GM23338 (cell line): ENCODE measurements around the gene WBP2. TPM values are rescaled to one million over a fixed set of nuclear protein-coding genes. Genes with fewer than 3 reads are reported as not detected.

Experiments used
- ATAC-seq: fragments of 200-7000 bp; cut with Tn5 transposase; 3 replicates; pipeline ENCODE4 v1.9.1; 2020
- DNase-seq: peaks from one replicate; pipeline ENCODE4 v3.0.0-alpha.2; 2015; ENCODE audit warnings: low spot score
- H2AFZ ChIP-seq: fragments of 200-600 bp; sonication (generic); 2 replicates; pipeline ENCODE4 v1.8.0; 2016; ENCODE audit warnings: antibody characterized with exemption, mild to moderate bottlenecking, moderate library complexity
- H3F3A ChIP-seq: fragments of 200-600 bp; sonication (generic); replicated peaks from 2 replicates; pipeline ENCODE4 v1.8.0; 2017; ENCODE audit warnings: antibody characterized with exemption, mixed run types, low read depth
- H3K27ac ChIP-seq: fragments of 200-600 bp; sonication (generic); 2 replicates; pipeline ENCODE4 v1.6.1; 2016; ENCODE audit warnings: low read depth
- H3K27me3 ChIP-seq: fragments of 200-600 bp; sonication (generic); 2 replicates; pipeline ENCODE4 v1.8.0; 2016; ENCODE audit warnings: mild to moderate bottlenecking, mixed run types, moderate library complexity; ENCODE audit not compliant: insufficient read depth
- H3K36me3 ChIP-seq: fragments of 200-600 bp; sonication (generic); 2 replicates; pipeline ENCODE4 v1.8.0; 2016; ENCODE audit warnings: mild to moderate bottlenecking; ENCODE audit not compliant: insufficient read depth
- H3K4me1 ChIP-seq: fragments of 200-600 bp; sonication (generic); 2 replicates; pipeline ENCODE4 v1.8.0; 2016; ENCODE audit warnings: mild to moderate bottlenecking, moderate library complexity; ENCODE audit not compliant: insufficient read depth
- H3K4me2 ChIP-seq: fragments of 200-600 bp; sonication (generic); 2 replicates; pipeline ENCODE4 v1.7.1; 2017; ENCODE audit warnings: mixed run types
- H3K4me3 ChIP-seq: fragments of 200-600 bp; sonication (generic); 2 replicates; pipeline ENCODE4 v1.6.1; 2016; ENCODE audit warnings: mixed run types
- H3K79me2 ChIP-seq: fragments of 200-600 bp; sonication (generic); replicated peaks from 2 replicates; pipeline ENCODE4 v1.8.0; 2017; ENCODE audit warnings: mild to moderate bottlenecking; ENCODE audit not compliant: insufficient read depth
- H3K9me2 ChIP-seq: fragments of 200-600 bp; sonication (generic); 2 replicates; pipeline ENCODE4 v1.8.0; 2017; ENCODE audit not compliant: insufficient read depth
- H4K20me1 ChIP-seq: fragments of 200-600 bp; sonication (generic); replicated peaks from 2 replicates; pipeline ENCODE4 v1.8.0; 2017; ENCODE audit warnings: mild to moderate bottlenecking; ENCODE audit not compliant: insufficient read depth
- H3K27ac Mint-ChIP-seq: 2 replicates; pipeline ENCODE4 v1.8.0; 2020; ENCODE audit warnings: inconsistent platforms, mild to moderate bottlenecking, moderate library complexity, mixed read lengths
- H3K27me3 Mint-ChIP-seq: 3 replicates; pipeline ENCODE4 v1.8.0; 2022; ENCODE audit warnings: low read depth, mild to moderate bottlenecking, moderate library complexity, mixed read lengths, inconsistent platforms; ENCODE audit not compliant: insufficient read depth, poor library complexity
- H3K36me3 Mint-ChIP-seq: 3 replicates; pipeline ENCODE4 v1.8.0; 2021; ENCODE audit warnings: low read depth, mild to moderate bottlenecking, inconsistent platforms, moderate library complexity, mixed read lengths
- H3K4me1 Mint-ChIP-seq: 3 replicates; pipeline ENCODE4 v1.8.0; 2020; ENCODE audit warnings: mild to moderate bottlenecking, inconsistent platforms, mixed read lengths
- H3K4me3 Mint-ChIP-seq: 3 replicates; pipeline ENCODE4 v1.8.0; 2021; ENCODE audit warnings: moderate library complexity, mild to moderate bottlenecking, inconsistent platforms, mixed read lengths
- H3K9me3 Mint-ChIP-seq: 3 replicates; pipeline ENCODE4 v1.8.0; 2020; ENCODE audit warnings: moderate library complexity, mild to moderate bottlenecking, inconsistent platforms, mixed read lengths
- NANOG ChIP-seq: IDR thresholded peaks from 2 replicates; pipeline ENCODE4 v1.6.1; 2016; ENCODE audit warnings: antibody characterized with exemption, borderline replicate concordance
- POLR2AphosphoS5 ChIP-seq: IDR thresholded peaks from 2 replicates; pipeline ENCODE4 v1.6.1; 2016; ENCODE audit warnings: antibody characterized with exemption, low read depth
- STAT1 ChIP-seq: IDR thresholded peaks from one replicate; pipeline ENCODE4 v1.6.1; 2016; ENCODE audit warnings: antibody characterized with exemption; ENCODE audit not compliant: unreplicated experiment
- ZNF331 ChIP-seq: fragments of 250-450 bp; sonication (Bioruptor Pico); IDR thresholded peaks from 2 replicates; pipeline ENCODE4 v1.5.0; 2020; ENCODE audit warnings: low read depth, mild to moderate bottlenecking, moderate library complexity
- polyA plus RNA-seq: library from polyadenylated mRNA; unstranded; fragments of >200 nt; fragmentation: Nextera tagmentation; extraction: Ambion mirVana; gene quantifications from 2 replicates; pipeline ENCODE4 v1.2.1, GENCODE V29; 2016
- total RNA-seq: library from RNA; depleted of rRNA; stranded (reverse); fragments of >200 nt; shearing (Covaris generic); gene quantifications from 2 replicates; pipeline ENCODE4 v1.2.3, GENCODE V29; 2014
- TF ChIP-seq, protein P1 (sequence below): IDR thresholded peaks from one replicate; pipeline ENCODE4 v1.6.1; 2018; ENCODE audit warnings: antibody characterized with exemption; ENCODE audit not compliant: unreplicated experiment
- TF ChIP-seq, protein P2 (sequence below), 2 experiments: fragments of 200-600 bp in 1 of 2; sonication (generic) in 1 of 2; conservative IDR thresholded peaks; 2 replicates each; pipeline versions ENCODE4 v1.5.1 to v1.6.1; 2016 to 2017; ENCODE audit warnings: antibody characterized with exemption in 2 of 2, low read depth in 2 of 2, mild to moderate bottlenecking in 2 of 2, moderate library complexity in 1 of 2
- TF ChIP-seq, protein P3 (sequence below): IDR thresholded peaks from 2 replicates; pipeline ENCODE4 v1.6.1; 2016; ENCODE audit warnings: antibody characterized with exemption

The WBP2 gene
- total and polyA plus RNA-seq, 2 experiments from 2014 or later: 36.2 to 63.5 TPM

- TF ChIP-seq, protein P1, sequence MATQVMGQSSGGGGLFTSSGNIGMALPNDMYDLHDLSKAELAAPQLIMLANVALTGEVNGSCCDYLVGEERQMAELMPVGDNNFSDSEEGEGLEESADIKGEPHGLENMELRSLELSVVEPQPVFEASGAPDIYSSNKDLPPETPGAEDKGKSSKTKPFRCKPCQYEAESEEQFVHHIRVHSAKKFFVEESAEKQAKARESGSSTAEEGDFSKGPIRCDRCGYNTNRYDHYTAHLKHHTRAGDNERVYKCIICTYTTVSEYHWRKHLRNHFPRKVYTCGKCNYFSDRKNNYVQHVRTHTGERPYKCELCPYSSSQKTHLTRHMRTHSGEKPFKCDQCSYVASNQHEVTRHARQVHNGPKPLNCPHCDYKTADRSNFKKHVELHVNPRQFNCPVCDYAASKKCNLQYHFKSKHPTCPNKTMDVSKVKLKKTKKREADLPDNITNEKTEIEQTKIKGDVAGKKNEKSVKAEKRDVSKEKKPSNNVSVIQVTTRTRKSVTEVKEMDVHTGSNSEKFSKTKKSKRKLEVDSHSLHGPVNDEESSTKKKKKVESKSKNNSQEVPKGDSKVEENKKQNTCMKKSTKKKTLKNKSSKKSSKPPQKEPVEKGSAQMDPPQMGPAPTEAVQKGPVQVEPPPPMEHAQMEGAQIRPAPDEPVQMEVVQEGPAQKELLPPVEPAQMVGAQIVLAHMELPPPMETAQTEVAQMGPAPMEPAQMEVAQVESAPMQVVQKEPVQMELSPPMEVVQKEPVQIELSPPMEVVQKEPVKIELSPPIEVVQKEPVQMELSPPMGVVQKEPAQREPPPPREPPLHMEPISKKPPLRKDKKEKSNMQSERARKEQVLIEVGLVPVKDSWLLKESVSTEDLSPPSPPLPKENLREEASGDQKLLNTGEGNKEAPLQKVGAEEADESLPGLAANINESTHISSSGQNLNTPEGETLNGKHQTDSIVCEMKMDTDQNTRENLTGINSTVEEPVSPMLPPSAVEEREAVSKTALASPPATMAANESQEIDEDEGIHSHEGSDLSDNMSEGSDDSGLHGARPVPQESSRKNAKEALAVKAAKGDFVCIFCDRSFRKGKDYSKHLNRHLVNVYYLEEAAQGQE: no peak
These were observed 12.1 kb downstream of the WBP2 start (continued) for GRCh38 chr17:75842963-75843576.

- Histone ChIP-seq H4K20me1 (no peaks in the 10 kb centered on the region), H3K4me3 (no peak overlapping the region), H3K4me2 (no peak overlapping the region), H3F3A (0 out of 2 replicates have a peak, but pooled peaks cover 7% of the 10 kb centered on the region), H2AFZ (no peak overlapping the region), H3K27ac (no peak overlapping the region), H3K79me2 (no peaks in the 10 kb centered on the region), H3K27me3 (no peaks in the 10 kb centered on the region), H3K36me3 (0 out of 2 replicates have a peak, but pooled peaks cover 5% of the 10 kb centered on the region), H3K9me2 (no peaks in the 10 kb centered on the region), H3K4me1 (peaks cover 10% of the 10 kb centered on the region)
- TF ChIP-seq, protein P2, sequence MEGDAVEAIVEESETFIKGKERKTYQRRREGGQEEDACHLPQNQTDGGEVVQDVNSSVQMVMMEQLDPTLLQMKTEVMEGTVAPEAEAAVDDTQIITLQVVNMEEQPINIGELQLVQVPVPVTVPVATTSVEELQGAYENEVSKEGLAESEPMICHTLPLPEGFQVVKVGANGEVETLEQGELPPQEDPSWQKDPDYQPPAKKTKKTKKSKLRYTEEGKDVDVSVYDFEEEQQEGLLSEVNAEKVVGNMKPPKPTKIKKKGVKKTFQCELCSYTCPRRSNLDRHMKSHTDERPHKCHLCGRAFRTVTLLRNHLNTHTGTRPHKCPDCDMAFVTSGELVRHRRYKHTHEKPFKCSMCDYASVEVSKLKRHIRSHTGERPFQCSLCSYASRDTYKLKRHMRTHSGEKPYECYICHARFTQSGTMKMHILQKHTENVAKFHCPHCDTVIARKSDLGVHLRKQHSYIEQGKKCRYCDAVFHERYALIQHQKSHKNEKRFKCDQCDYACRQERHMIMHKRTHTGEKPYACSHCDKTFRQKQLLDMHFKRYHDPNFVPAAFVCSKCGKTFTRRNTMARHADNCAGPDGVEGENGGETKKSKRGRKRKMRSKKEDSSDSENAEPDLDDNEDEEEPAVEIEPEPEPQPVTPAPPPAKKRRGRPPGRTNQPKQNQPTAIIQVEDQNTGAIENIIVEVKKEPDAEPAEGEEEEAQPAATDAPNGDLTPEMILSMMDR (conservative IDR thresholded peaks at IDR 0.05; ENCODE audit: low read depth in 2 of 2): peak in 1 of 2 experiments; percentile 14; a peak in 1 of 4 replicates
- TF ChIP-seq, protein P3, sequence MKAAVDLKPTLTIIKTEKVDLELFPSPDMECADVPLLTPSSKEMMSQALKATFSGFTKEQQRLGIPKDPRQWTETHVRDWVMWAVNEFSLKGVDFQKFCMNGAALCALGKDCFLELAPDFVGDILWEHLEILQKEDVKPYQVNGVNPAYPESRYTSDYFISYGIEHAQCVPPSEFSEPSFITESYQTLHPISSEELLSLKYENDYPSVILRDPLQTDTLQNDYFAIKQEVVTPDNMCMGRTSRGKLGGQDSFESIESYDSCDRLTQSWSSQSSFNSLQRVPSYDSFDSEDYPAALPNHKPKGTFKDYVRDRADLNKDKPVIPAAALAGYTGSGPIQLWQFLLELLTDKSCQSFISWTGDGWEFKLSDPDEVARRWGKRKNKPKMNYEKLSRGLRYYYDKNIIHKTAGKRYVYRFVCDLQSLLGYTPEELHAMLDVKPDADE: no peak
- Mint-ChIP-seq H3K36me3 (peaks cover 18% of the 10 kb centered on the region), H3K4me3 (no peak overlapping the region), H3K4me1 (peaks cover 10% of the 10 kb centered on the region; the same call in 2 of the 3 replicates), H3K9me3 (no peaks in the 10 kb centered on the region), H3K27ac (no peak overlapping the region), H3K27me3 (peaks cover 9% of the 10 kb centered on the region)
- ATAC-seq (no peak), DNase-seq (no peak)
These were observed 12.7 kb downstream of the WBP2 start for GRCh38 chr17:75842411-75842810.

GRCh38 chr17:75840799-75841164 is 14.4 kb downstream of the WBP2 start:
- Histone ChIP-seq H3F3A (0 out of 2 replicates have a peak, but pooled peaks cover 5% of the 10 kb centered on the region), H3K4me3 (no peak overlapping the region), H3K79me2 (no peaks in the 10 kb centered on the region), H3K27ac (no peak overlapping the region), H2AFZ (no peak overlapping the region), H4K20me1 (no peaks in the 10 kb centered on the region), H3K27me3 (no peaks in the 10 kb centered on the region), H3K4me2 (no peak overlapping the region), H3K4me1 (peaks cover 9% of the 10 kb centered on the region), H3K9me2 (no peaks in the 10 kb centered on the region), H3K36me3 (no peaks in the 10 kb centered on the region)
- DNase-seq (no peak), ATAC-seq (no peak)
- peaks cover 9% of the 10 kb centered on the region for H3K27me3 Mint-ChIP-seq
- H3K4me1 Mint-ChIP-seq: peaks cover 9% of the 10 kb centered on the region; the same call in 2 of the 3 replicates
- H3K4me3 Mint-ChIP-seq: no peak overlapping the region
- H3K36me3 Mint-ChIP-seq: peaks cover 5% of the 10 kb centered on the region
- H3K27ac Mint-ChIP-seq: no peak overlapping the region
- no peaks in the 10 kb centered on the region; the same call in 2 of the 3 replicates for H3K9me3 Mint-ChIP-seq
- no peak for TF ChIP-seq ZNF331 (CRISPR knock-in tag)
- TF ChIP-seq POLR2AphosphoS5: no peak
- no peak for TF ChIP-seq STAT1
- no peak for TF ChIP-seq NANOG
